ENCODE data around the gene RAVER1.
"Not testable (repeated sequence)": the region's sequence is repeated elsewhere in the genome, so short reads cannot be mapped to it uniquely, and the experiment has no call there.

RAVER1 gene

DNA sequence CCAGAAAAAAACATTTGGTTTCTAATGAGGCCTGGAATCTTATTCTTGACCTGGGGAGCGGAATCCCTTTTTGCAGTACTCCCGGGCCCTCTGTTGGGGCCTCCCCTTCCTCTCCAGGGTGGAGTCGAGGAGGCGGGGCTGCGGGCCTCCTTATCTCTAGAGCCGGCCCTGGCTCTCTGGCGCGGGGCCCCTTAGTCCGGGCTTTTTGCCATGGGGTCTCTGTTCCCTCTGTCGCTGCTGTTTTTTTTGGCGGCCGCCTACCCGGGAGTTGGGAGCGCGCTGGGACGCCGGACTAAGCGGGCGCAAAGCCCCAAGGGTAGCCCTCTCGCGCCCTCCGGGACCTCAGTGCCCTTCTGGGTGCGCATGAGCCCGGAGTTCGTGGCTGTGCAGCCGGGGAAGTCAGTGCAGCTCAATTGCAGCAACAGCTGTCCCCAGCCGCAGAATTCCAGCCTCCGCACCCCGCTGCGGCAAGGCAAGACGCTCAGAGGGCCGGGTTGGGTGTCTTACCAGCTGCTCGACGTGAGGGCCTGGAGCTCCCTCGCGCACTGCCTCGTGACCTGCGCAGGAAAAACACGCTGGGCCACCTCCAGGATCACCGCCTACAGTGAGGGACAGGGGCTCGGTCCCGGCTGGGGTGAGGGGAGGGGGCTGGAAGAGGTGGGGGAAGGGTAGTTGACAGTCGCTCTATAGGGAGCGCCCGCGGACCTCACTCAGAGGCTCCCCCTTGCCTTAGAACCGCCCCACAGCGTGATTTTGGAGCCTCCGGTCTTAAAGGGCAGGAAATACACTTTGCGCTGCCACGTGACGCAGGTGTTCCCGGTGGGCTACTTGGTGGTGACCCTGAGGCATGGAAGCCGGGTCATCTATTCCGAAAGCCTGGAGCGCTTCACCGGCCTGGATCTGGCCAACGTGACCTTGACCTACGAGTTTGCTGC is 46.3 kb downstream of the RAVER1 start, which contains the start of gene ICAM4:
ICAM4 (plus strand) TSS at position 153 of the 935 bp plus-strand sequence; CDS start at position 211, 58 bp downstream.
- Histone ChIP-seq H3K36me3 (ENCODE audit: control insufficient read depth in 2 of 2, insufficient read depth in 2 of 2, low read length in 2 of 2) (no peaks in the 10 kb centered on the region), H3K27me3 (ENCODE audit: control insufficient read depth in 1 of 2, insufficient read depth in 2 of 2, low read length in 2 of 2) (peaks cover 50 to 62% of the 10 kb centered on the region in 2 donors), H3K4me3 (ENCODE audit: low read length in 2 of 2) (peak within 1 kb of the TSS in 1 of 2 donors; percentile 15), H3K27ac (ENCODE audit: low read length) (no peak within 1 kb of the TSS), H3K4me1 (ENCODE audit: control insufficient read depth, insufficient read depth, low read length) (peaks cover 45% of the 10 kb centered on the region), H3K9me3 (ENCODE audit: control insufficient read depth in 2 of 2, low read length in 2 of 2) (no peaks in the 10 kb centered on the region), H3K9ac (ENCODE audit: low read length in 2 of 2) (no peak within 1 kb of the TSS)

DNA sequence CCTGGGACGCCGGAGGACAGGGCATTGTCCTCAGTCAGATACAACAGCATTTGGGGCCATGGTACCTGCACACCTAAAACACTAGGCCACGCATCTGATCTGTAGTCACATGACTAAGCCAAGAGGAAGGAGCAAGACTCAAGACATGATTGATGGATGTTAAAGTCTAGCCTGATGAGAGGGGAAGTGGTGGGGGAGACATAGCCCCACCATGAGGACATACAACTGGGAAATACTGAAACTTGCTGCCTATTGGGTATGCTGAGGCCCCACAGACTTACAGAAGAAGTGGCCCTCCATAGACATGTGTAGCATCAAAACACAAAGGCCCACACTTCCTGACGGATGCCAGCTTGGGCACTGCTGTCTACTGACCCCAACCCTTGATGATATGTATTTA is 47.9 kb downstream of the RAVER1 start:
- Histone ChIP-seq H3K27me3 (ENCODE audit: control insufficient read depth in 1 of 2, insufficient read depth in 2 of 2, low read length in 2 of 2) (peaks cover 34 to 46% of the 10 kb centered on the region in 2 donors), H3K9me3 (ENCODE audit: control insufficient read depth in 2 of 2, low read length in 2 of 2) (no peaks in the 10 kb centered on the region), H3K4me1 (ENCODE audit: control insufficient read depth, insufficient read depth, low read length) (peaks cover 28% of the 10 kb centered on the region), H3K36me3 (ENCODE audit: control insufficient read depth in 2 of 2, insufficient read depth in 2 of 2, low read length in 2 of 2) (no peaks in the 10 kb centered on the region), H3K27ac (ENCODE audit: low read length) (no peak overlapping the region), H3K4me3 (ENCODE audit: low read length in 2 of 2) (no peak overlapping the region), H3K9ac (ENCODE audit: low read length in 2 of 2) (no peak overlapping the region)

DNA sequence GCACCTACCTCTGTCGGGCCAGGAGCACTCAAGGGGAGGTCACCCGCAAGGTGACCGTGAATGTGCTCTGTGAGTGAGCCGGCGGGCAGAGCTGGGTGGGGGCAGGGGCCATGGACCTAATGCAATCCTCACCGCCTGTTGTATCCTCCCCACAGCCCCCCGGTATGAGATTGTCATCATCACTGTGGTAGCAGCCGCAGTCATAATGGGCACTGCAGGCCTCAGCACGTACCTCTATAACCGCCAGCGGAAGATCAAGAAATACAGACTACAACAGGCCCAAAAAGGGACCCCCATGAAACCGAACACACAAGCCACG is 48.4 kb downstream of the RAVER1 start:
- peaks cover 29 to 41% of the 10 kb centered on the region in 2 donors for H3K27me3 ChIP-seq (ENCODE audit: control insufficient read depth in 1 of 2, insufficient read depth in 2 of 2, low read length in 2 of 2)
- H3K27ac ChIP-seq (ENCODE audit: low read length) = no peak overlapping the region
- no peaks in the 10 kb centered on the region for H3K9me3 ChIP-seq (ENCODE audit: control insufficient read depth in 2 of 2, low read length in 2 of 2)
- H3K36me3 ChIP-seq (ENCODE audit: control insufficient read depth in 2 of 2, insufficient read depth in 2 of 2, low read length in 2 of 2) = no peaks in the 10 kb centered on the region
- no peak overlapping the region for H3K9ac ChIP-seq (ENCODE audit: low read length in 2 of 2)
- no peak overlapping the region for H3K4me3 ChIP-seq (ENCODE audit: low read length in 2 of 2)
- peaks cover 23% of the 10 kb centered on the region for H3K4me1 ChIP-seq (ENCODE audit: control insufficient read depth, insufficient read depth, low read length)

DNA sequence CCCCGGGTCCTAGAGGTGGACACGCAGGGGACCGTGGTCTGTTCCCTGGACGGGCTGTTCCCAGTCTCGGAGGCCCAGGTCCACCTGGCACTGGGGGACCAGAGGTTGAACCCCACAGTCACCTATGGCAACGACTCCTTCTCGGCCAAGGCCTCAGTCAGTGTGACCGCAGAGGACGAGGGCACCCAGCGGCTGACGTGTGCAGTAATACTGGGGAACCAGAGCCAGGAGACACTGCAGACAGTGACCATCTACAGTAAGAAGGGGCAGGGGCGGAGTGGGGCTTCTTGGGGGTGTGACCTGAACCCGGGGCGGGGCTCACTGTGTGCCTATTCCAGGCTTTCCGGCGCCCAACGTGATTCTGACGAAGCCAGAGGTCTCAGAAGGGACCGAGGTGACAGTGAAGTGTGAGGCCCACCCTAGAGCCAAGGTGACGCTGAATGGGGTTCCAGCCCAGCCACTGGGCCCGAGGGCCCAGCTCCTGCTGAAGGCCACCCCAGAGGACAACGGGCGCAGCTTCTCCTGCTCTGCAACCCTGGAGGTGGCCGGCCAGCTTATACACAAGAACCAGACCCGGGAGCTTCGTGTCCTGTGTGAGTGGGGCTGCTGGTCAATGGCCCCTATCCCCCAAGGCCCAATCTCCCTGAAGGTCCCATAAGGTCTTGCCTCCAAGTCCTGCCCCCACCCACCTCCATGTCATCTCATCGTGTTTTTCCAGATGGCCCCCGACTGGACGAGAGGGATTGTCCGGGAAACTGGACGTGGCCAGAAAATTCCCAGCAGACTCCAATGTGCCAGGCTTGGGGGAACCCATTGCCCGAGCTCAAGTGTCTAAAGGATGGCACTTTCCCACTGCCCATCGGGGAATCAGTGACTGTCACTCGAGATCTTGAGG is 49.0 kb downstream of the RAVER1 start:
- Histone ChIP-seq H3K9ac (ENCODE audit: low read length in 2 of 2) (no peak overlapping the region), H3K27me3 (ENCODE audit: control insufficient read depth in 1 of 2, insufficient read depth in 2 of 2, low read length in 2 of 2) (peaks cover 25 to 35% of the 10 kb centered on the region in 2 donors), H3K4me1 (ENCODE audit: control insufficient read depth, insufficient read depth, low read length) (peaks cover 18% of the 10 kb centered on the region), H3K36me3 (ENCODE audit: control insufficient read depth in 2 of 2, insufficient read depth in 2 of 2, low read length in 2 of 2) (no peaks in the 10 kb centered on the region), H3K4me3 (ENCODE audit: low read length in 2 of 2) (no peak overlapping the region), H3K9me3 (ENCODE audit: control insufficient read depth in 2 of 2, low read length in 2 of 2) (no peaks in the 10 kb centered on the region), H3K27ac (ENCODE audit: low read length) (no peak overlapping the region)

DNA sequence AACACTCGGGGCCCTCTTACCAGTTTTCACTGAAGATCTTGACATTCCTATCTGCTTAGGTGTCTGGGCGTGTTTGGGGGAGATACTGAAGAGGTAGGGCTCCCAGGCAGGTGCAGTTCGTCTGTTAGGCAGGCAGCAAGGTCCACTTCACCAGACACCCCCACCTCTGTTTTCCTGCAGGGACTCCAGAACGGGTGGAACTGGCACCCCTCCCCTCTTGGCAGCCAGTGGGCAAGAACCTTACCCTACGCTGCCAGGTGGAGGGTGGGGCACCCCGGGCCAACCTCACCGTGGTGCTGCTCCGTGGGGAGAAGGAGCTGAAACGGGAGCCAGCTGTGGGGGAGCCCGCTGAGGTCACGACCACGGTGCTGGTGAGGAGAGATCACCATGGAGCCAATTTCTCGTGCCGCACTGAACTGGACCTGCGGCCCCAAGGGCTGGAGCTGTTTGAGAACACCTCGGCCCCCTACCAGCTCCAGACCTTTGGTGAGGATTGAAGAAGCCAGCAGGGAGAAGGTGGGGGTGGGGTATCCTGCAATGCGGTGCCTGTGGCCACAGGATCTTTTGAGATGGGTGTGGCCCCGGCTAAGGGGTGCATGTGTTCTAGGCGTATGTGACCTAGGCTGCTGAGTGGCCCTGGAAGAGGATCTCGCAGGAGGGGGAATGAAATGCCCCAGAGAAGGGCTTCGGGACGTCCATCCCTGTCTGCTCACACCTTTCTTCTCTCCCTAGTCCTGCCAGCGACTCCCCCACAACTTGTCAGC is 49.8 kb downstream of the RAVER1 start:
- Histone ChIP-seq H3K36me3 (ENCODE audit: control insufficient read depth in 2 of 2, insufficient read depth in 2 of 2, low read length in 2 of 2) (no peaks in the 10 kb centered on the region), H3K4me3 (ENCODE audit: low read length in 2 of 2) (no peak overlapping the region), H3K27me3 (ENCODE audit: control insufficient read depth in 1 of 2, insufficient read depth in 2 of 2, low read length in 2 of 2) (peaks cover 19 to 27% of the 10 kb centered on the region in 2 donors), H3K9ac (ENCODE audit: low read length in 2 of 2) (no peak overlapping the region), H3K27ac (ENCODE audit: low read length) (no peak overlapping the region), H3K9me3 (ENCODE audit: control insufficient read depth in 2 of 2, low read length in 2 of 2) (no peaks in the 10 kb centered on the region), H3K4me1 (ENCODE audit: control insufficient read depth, insufficient read depth, low read length) (peaks cover 11% of the 10 kb centered on the region)

DNA sequence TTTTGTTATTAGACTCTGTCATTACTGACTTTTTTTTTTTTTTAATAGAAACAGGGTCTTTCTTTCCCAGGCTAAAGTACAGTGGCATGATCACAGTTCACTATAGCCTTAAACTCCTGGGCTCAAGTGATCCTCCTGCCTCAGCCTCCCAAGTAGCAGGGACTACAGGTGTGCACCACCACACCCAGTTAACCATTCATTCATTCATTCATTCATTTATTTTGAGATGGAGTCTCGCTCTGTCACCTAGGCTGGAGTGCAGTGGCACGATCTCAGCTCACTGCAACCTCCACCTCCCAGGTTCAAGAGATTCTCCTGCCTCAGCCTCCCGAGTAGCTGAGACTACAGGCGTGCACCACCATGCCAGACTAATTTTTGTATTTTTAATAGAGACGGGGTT is 51.3 kb downstream of the RAVER1 start:
- not testable (repeated sequence) for H3K9me3 ChIP-seq (ENCODE audit: control insufficient read depth in 2 of 2, low read length in 2 of 2); H3K36me3 ChIP-seq (ENCODE audit: control insufficient read depth in 2 of 2, insufficient read depth in 2 of 2, low read length in 2 of 2); H3K4me3 ChIP-seq (ENCODE audit: low read length in 2 of 2); H3K9ac ChIP-seq (ENCODE audit: low read length in 2 of 2); H3K4me1 ChIP-seq (ENCODE audit: control insufficient read depth, insufficient read depth, low read length); H3K27ac ChIP-seq (ENCODE audit: low read length)
- peaks cover 8 to 13% of the 10 kb centered on the region in 2 donors for H3K27me3 ChIP-seq (ENCODE audit: control insufficient read depth in 1 of 2, insufficient read depth in 2 of 2, low read length in 2 of 2)

DNA sequence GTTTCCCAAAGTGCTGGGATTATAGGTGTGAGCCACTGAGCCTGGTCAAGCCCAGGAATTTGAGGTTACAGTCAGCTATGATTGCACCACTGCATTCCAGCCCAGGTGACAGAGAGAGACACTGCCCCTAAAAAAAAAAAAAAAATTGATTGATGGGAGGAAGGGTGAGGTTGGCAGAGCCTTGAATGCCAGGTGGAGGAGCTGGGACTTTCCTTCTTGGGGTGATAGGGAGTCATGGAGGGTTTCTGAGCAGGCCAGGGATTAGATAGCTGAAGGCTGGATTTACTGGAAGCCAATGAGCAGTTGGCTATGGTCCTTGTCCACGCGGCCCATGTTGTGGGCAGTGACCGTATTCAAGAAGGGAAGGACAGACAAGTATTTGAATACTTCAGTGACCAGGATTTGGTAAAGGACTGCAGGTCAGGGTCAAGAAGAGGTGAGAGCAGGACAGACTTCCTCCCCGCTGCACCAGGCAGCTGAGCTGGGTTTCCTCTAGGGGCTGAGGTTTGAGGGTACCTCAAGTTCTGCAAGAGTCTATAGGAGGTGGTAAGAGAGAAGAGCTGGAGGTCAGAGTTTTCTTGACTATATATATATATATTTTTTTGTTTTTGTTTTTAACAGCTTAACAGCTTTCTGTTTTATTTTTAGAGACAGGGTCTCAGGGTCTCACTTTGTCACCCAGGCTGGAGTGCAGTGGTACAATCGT is 53.4 kb downstream of the RAVER1 start:
- no peak overlapping the region for H3K27ac ChIP-seq (ENCODE audit: low read length)
- H3K9me3 ChIP-seq (ENCODE audit: control insufficient read depth in 2 of 2, low read length in 2 of 2) = no peaks in the 10 kb centered on the region
- H3K36me3 ChIP-seq (ENCODE audit: control insufficient read depth in 2 of 2, insufficient read depth in 2 of 2, low read length in 2 of 2) = no peaks in the 10 kb centered on the region
- H3K27me3 ChIP-seq (ENCODE audit: control insufficient read depth in 1 of 2, insufficient read depth in 2 of 2, low read length in 2 of 2) = peaks cover 0 to 5% of the 10 kb centered on the region in 2 donors
- H3K4me1 ChIP-seq (ENCODE audit: control insufficient read depth, insufficient read depth, low read length) = no peaks in the 10 kb centered on the region
- no peak overlapping the region for H3K4me3 ChIP-seq (ENCODE audit: low read length in 2 of 2)
- H3K9ac ChIP-seq (ENCODE audit: low read length in 2 of 2) = no peak overlapping the region

DNA sequence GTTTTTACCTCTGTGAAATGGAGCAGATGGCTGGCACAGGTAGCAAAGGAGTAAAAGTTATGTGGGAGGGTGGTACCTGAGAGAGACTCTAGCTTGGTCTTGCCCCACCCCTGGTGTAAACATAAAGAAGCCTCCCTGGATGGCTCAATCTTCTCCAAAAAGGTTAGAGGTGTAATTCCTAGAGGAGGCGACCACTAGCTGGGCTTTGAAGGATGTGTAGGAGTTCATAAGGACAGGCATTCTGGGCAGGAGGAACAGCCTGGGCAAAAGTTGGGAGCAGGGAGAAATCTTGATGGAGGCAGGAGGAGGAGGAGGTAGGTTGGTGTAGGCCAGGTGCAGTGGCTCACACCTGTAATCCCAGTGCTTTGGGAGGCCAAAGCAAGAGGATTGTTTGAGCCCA is 54.4 kb downstream of the RAVER1 start:
- Histone ChIP-seq H3K4me1 (ENCODE audit: control insufficient read depth, insufficient read depth, low read length) (no peaks in the 10 kb centered on the region), H3K4me3 (ENCODE audit: low read length in 2 of 2) (no peak overlapping the region), H3K27ac (ENCODE audit: low read length) (no peak overlapping the region), H3K9ac (ENCODE audit: low read length in 2 of 2) (no peak overlapping the region), H3K9me3 (ENCODE audit: control insufficient read depth in 2 of 2, low read length in 2 of 2) (no peaks in the 10 kb centered on the region), H3K36me3 (ENCODE audit: control insufficient read depth in 2 of 2, insufficient read depth in 2 of 2, low read length in 2 of 2) (no peaks in the 10 kb centered on the region), H3K27me3 (ENCODE audit: control insufficient read depth in 1 of 2, insufficient read depth in 2 of 2, low read length in 2 of 2) (peaks cover 0 to 5% of the 10 kb centered on the region in 2 donors)

DNA sequence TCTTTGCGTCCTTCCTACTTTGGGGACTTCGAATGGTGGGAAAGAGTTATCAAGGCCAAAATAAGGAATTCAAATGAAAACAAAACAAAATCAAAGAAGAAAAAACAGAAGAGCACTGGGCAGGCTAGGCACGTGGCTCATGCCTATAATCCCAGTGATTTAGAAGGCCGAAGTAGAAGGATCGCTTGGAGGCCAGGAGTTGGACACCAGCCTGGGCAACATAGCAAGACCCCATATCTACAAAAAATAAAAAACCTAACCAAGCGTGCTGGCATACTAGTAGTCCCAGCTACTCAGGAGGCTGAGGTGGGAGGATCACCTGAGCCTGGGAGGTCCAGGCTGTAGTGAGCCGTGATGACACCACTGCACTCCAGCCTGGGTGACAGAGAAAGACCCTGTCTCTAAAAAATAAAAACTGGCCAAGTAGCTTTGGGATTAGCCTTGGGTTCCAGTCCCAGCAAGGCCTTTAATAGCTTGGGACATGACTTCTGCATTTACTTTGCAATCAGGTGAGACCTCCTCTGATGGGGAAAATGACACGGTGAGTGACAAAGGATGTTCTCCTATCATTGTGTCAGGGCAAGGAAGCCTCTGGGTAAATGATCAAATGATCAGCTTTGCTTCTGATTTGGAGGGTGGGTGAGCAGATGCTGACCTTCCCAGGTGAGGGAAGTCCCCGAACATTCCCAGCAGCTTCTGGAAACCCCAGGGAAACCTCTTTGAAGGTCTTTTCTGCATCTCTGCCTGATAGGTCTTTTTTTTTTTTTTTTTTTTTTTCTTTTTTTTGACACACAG is 55.3 kb downstream of the RAVER1 start:
- H3K27ac ChIP-seq (ENCODE audit: low read length) = no peak overlapping the region
- no peaks in the 10 kb centered on the region for H3K9me3 ChIP-seq (ENCODE audit: control insufficient read depth in 2 of 2, low read length in 2 of 2)
- H3K4me1 ChIP-seq (ENCODE audit: control insufficient read depth, insufficient read depth, low read length) = no peaks in the 10 kb centered on the region
- H3K9ac ChIP-seq (ENCODE audit: low read length in 2 of 2) = no peak overlapping the region
- H3K36me3 ChIP-seq (ENCODE audit: control insufficient read depth in 2 of 2, insufficient read depth in 2 of 2, low read length in 2 of 2) = no peaks in the 10 kb centered on the region
- H3K4me3 ChIP-seq (ENCODE audit: low read length in 2 of 2) = no peak overlapping the region
- no peaks in the 10 kb centered on the region for H3K27me3 ChIP-seq (ENCODE audit: control insufficient read depth in 1 of 2, insufficient read depth in 2 of 2, low read length in 2 of 2)

Measured in stomach smooth muscle (tissue), 2 donors.